NOMO-1 (cell line): ENCODE data around the gene TP53.

ENCODE experiments used
- DNase-seq, 2 experiments: peaks; one replicate each; lab custom pipeline; 2025; ENCODE audit not compliant: unreplicated experiment in 2 of 2; lab: John Stamatoyannopoulos, UW

Gene TP53

GRCh38 chr17:7707446-7707845 lies 20.2 kb upstream of the TP53 start:
- DNase-seq = no peak

- no peak for DNase-seq
These were observed 19.5 kb upstream of the TP53 start for GRCh38 chr17:7706631-7707354.

GRCh38 chr17:7705269-7706255 lies 18.3 kb upstream of the TP53 start:
- DNase-seq = no peak

- DNase-seq = no peak
These were observed 17.4 kb upstream of the TP53 start, which contains the start of gene EFNB3 for GRCh38 chr17:7704601-7705268. Gene EFNB3 (plus strand): TSS chr17:7705202. CDS start chr17:7705599, 397 bp downstream.

GRCh38 chr17:7703584-7704479 lies 16.5 kb upstream of the TP53 start:
- DNase-seq = no peak

GRCh38 chr17:7702776-7703175 lies 15.5 kb upstream of the TP53 start:
- DNase-seq = no peak

- DNase-seq = no peak
These were observed 14.4 kb upstream of the TP53 start for GRCh38 chr17:7701681-7702080.

GRCh38 chr17:7700510-7700909 lies 13.2 kb upstream of the TP53 start:
- DNase-seq = no peak

GRCh38 chr17:7697828-7698588 lies 10.7 kb upstream of the TP53 start:
- no peak for DNase-seq

GRCh38 chr17:7695586-7695985 lies 8.3 kb upstream of the TP53 start:
- DNase-seq = no peak

GRCh38 chr17:7688808-7689316 lies 1.6 kb upstream of the TP53 start:
- DNase-seq = no peak

GRCh38 chr17:7687908-7688807 lies 868 bp upstream of the TP53 start, which contains the start of gene WRAP53:
Gene WRAP53 (plus strand): TSS chr17:7688477. CDS start chr17:7688649, 172 bp downstream.
- DNase-seq = peak; percentile 97

GRCh38 chr17:7686222-7687071 lies 843 bp downstream of the TP53 start:
- DNase-seq = peak; percentile 87 to 96

GRCh38 chr17:7685533-7686221 lies 1.6 kb downstream of the TP53 start:
- DNase-seq = peak; percentile 91 to 96

GRCh38 chr17:7684851-7685532 lies 2.3 kb downstream of the TP53 start:
- no peak for DNase-seq
